Ovary (tissue), 3 donors: Measurements from ENCODE around the gene SLC46A1.

ENCODE experiments used
- EP300 ChIP-seq: sonication (generic); formaldehyde crosslinking; IDR thresholded peaks from one replicate; pipeline ENCODE4 v1.6.1; 2017; ENCODE audit warnings: antibody characterized with exemption
- TF ChIP-seq, protein P1 (sequence below), 3 donors: fragments of 450-650 bp in 2 of 3; fragments of 200-600 bp in 1 of 3; IDR thresholded peaks; one replicate each; pipeline versions ENCODE4 v1.5.1 to v1.8.0; 2016 to 2022; ENCODE audit warnings: antibody characterized with exemption in 3 of 3, mild to moderate bottlenecking in 1 of 3
- donor health status: DM: no; HTN: no; CAD: no.

DNA sequence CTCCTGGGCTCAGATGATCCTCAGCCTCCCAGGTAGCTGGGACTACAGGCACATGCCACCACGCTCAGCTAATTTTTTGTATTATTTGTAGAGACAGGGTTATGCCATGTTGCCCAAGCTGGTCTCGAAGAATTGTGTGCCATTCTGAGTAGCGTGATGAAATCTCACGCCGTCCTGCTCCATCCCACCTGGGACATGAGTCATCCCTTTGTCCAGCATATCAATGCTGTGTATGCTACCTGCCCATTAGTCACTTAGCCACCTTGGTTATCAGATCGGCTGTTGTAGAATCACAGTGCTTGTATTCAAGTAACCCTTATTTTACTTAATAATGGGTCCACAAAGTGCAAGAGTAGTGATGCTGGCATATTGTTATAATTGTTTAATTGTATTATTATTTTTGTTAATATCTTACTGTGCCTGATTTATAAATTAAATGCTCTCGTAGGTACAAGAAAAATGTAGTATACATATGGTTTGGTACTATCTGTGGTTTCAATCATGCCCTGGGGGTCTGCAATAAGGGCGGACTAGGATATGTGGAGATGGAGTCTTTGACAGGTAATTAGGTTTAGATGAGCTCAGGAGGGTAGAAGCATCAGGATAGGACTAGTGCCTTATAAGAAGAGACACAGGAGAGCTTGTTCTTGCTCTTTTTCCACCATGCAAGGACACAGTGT lies 40.8 kb upstream of the SLC46A1 start:
- TF ChIP-seq, protein P1, sequence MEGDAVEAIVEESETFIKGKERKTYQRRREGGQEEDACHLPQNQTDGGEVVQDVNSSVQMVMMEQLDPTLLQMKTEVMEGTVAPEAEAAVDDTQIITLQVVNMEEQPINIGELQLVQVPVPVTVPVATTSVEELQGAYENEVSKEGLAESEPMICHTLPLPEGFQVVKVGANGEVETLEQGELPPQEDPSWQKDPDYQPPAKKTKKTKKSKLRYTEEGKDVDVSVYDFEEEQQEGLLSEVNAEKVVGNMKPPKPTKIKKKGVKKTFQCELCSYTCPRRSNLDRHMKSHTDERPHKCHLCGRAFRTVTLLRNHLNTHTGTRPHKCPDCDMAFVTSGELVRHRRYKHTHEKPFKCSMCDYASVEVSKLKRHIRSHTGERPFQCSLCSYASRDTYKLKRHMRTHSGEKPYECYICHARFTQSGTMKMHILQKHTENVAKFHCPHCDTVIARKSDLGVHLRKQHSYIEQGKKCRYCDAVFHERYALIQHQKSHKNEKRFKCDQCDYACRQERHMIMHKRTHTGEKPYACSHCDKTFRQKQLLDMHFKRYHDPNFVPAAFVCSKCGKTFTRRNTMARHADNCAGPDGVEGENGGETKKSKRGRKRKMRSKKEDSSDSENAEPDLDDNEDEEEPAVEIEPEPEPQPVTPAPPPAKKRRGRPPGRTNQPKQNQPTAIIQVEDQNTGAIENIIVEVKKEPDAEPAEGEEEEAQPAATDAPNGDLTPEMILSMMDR (IDR thresholded peaks at IDR 0.05): no peak
- no peak for TF ChIP-seq EP300
